SKM-1 (cell line): ENCODE results near the gene LMTK3.
A peak's percentile ranks its signal among the peaks of the same experiment; 100 is the strongest.
"Not testable (repeated sequence)": the region's sequence is repeated elsewhere in the genome, so short reads cannot be mapped to it uniquely, and the experiment has no call there.

Experiments used
- DNase-seq: peaks from one replicate; lab custom pipeline; 2025; ENCODE audit not compliant: unreplicated experiment; lab: John Stamatoyannopoulos, UW

LMTK3 gene

GRCh38 chr19:48541813-48542212 is 30.2 kb upstream of the LMTK3 start:
- DNase-seq, result no peak

DNA sequence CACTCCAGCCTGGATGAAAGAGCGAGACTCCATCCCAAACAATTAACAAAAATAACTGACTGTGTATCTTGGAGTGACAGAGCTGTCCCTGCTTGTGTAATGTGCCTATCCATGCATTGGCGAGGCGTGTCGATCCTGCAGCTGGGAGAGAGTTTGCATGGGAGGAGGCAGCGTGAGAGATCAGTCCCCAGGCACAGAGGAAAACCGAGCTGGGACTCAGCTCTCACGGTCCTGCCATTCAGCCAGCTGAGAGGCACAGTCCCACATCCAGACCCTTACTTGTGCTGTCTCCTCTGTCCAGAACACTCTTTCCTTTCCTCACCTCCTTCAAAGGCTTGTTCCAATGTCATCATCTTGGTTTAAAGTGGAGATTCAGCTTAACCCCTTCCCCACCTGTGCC is 28.5 kb upstream of the LMTK3 start:
- DNase-seq, result no peak

DNA sequence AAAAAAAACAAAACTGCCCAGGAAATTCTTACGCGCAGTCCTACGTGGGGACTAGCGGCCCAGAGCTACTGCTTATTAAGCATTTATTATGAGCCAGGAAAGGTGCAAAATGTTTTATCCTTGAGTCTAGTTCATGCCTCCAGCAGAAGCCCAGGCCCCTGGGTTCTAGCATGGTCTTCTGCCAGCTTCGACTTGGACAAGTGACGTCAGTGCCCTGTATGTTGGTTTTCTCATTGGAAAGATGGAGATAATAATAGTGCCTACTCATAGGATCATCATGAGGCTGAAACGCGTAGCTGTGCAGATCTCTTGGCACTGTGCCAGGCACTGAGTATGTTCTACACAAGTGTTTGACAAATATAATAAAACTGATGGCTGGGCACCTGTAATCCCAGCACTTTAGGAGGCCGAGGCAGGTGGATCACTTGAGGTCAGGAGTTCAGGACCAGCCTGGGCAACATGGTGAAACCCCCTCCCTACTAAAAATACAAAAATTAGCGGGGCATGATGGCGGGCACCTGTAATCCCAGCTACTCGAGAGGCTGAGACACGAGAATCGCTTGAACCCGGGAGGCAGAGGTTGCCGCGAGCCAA is 28.0 kb upstream of the LMTK3 start:
- no peak for DNase-seq

- not testable (repeated sequence) for DNase-seq
Observed at GRCh38 chr19:48538057-48538456, 26.4 kb upstream of the LMTK3 start.

DNA sequence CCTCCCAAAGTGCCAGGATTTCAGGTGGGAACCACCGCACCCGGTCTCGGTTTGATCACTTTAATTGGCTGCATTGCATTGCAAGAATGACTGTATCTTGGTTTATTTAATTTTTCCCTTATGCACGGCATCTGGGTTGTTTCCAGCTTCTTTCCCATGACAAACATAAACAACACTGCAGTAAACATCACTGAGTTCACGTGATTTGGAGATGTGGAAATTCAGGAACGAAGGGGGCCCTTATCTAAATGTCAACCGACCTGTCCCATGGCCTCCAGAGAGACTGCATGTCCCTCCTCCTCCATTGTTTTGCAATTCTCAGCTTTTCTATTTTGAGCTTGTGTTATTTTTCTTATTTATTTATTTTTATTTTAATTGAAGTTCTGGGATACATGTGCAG is 25.9 kb upstream of the LMTK3 start:
- DNase-seq, result no peak

DNA sequence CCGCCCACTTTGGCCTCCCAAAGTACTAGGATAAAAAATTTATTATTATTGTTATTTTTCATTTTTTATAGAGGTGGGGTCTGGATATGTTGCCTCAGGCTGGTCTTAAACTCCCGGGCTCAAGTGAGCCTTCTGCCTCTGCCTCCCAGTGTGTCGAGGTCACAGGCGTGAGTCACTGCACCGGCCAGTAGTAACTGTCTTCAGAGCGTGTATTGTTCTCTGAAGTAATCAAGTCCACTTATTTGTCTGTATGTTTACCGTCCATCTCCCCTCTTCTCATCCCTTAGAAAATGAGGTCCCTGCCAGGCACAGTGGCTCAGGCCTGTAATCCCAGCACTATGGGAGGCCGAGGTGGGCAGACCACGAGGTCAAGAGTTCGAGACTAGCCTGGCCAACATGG is 22.1 kb upstream of the LMTK3 start:
- no peak for DNase-seq

GRCh38 chr19:48530770-48531169 is 19.1 kb upstream of the LMTK3 start:
- DNase-seq, result no peak

DNA sequence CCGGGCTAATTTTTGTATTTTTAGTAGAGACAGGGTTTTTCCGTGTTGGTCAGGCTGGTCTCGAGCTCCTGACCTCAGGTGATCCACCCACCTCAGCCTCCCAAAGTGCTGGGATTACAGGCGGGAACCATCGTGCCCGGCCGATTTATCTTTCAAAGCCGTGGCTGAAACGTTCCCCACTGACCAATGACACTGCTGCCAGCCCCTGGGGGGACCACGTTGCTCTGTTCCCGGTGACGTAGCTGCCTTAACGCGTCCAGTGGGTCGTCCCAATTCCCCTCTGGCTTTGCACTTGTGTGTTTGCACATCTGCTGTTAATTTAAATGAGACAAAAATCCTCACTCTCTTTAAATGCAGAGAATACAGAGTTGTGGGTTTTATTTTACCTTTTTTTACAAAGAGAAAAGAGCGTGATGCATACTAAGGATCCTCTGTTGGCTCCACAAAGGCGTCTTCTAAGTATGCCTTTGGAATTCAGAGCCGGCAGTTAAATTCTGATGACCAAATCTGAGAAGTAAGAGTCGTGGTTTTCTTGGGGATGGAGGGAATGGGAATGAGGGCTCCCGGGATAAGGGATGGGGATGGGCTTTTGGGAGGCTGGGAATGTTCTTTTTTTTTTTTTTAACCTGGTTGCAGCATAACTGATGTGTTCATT is 18.6 kb upstream of the LMTK3 start:
- no peak for DNase-seq

GRCh38 chr19:48529156-48529555 is 17.5 kb upstream of the LMTK3 start:
- no peak for DNase-seq

DNA sequence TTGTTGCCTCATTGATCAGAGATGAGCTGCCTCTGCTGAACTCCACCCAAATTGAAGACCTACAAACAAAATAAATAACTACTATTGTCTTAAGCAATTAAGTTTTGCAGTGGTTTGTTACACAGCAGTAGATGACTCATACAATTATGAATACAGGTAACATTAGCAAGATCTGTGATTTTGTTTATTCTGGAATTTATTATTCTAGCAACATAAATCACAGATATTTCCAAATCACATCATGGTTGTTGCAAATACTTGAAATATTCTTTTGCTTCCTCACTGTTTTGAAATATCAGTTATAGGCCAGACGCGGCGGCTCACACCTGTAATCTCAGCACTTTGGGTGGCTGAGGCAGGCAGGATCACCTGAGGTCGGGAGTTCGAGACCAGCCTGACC is 13.1 kb upstream of the LMTK3 start:
- no peak for DNase-seq

- DNase-seq, result no peak
Observed at GRCh38 chr19:48524221-48524620, 12.6 kb upstream of the LMTK3 start.

- no peak for DNase-seq
Observed at GRCh38 chr19:48520134-48520533, 8.5 kb upstream of the LMTK3 start.

DNA sequence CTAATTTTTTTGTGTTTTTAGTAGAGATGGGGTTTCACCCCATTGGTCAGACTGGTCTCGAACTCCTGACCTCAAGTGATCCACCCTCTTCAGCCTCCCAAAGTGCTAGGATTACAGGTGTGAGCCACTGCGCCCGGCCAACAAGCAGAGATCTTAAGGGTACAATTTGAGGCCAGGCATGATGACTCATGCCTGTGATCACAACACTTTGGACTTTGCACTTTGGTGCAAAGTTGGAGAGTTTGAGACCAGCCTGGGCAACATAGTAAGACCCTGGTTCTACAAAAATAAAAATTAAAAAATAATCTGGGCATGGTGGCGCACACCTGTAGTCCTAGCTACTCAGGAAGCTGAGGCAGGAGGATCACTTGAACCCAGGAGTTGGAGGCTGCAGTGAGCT is 7.8 kb upstream of the LMTK3 start:
- DNase-seq, result not testable (repeated sequence)

DNA sequence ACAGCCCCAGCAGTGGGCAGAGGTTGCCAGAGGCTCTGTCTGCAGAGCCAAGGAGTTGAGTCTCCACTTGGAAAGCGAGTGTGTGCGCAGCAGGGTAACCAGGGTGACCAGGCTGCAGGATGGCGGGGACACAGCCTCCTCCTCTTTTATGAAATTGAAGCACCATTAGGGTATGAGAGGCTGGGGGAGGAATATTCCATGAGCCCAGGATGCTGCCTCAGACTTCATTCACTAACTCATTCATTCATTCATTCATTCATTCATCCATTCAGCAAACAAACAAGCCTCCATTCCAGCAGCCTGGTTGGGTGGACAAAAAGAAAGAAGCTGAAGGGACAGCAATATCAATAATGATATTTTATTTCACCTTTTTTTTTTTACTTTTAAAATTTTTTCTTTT is 6.6 kb upstream of the LMTK3 start:
- DNase-seq, result no peak

DNA sequence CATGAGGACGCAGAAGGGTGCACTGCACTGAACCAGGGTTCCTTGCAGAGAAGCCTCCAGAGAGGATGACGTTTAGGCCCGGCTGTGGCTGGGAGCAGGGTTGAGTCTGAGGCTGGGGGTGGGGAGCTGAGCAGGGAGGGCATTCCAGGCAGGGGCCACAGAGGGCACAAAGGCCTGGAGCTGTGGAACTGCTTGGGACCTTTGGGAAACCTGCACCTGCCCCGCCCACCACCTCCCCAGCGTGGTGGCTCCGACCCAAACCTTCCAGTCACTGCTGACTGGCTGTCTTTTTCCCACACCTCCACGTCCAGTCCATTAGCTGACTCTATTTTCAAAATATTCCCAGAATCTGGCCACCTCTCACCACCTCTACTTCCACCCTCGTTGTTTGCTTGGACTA is 4.9 kb upstream of the LMTK3 start:
- DNase-seq, result no peak

GRCh38 chr19:48514123-48514458 is 2.5 kb upstream of the LMTK3 start:
- DNase-seq, result no peak

GRCh38 chr19:48513289-48514122 is 1.9 kb upstream of the LMTK3 start:
- peak; percentile 8 for DNase-seq

GRCh38 chr19:48512504-48513288 is 1.1 kb upstream of the LMTK3 start:
- DNase-seq, result no peak

DNA sequence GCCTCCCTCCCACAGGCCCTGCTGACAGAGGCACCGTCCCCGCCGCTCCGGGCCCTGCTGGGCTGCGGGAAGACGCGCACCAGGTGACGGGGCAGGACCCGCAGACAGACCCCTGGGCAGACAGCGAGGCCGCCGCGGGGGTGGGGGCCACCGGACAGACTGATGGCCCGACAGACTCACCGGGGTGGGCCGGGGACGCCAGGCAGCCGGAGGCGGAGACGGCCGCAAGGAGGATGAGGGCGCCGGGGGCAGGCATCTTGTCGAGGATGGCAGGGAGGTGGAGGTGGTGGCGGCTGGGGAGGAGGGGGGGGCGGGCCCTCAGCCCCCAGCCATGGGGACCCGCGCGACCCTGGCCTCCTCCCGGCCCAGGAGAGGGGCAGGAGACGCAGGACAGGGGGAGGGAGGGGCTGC is 309 bp downstream of the LMTK3 start:
- no peak for DNase-seq

GRCh38 chr19:48510421-48511268 is 990 bp downstream of the LMTK3 start:
- DNase-seq, result no peak
